ENCODE data around the gene BRMS1. TPM values are rescaled to one million over a fixed set of nuclear protein-coding genes. Genes with fewer than 3 reads are reported as not detected.

The BRMS1 gene
- polyA plus RNA-seq, 1 donor (not counting 4 experiments of a cell fraction or from before 2014, with no cell fraction given), result 61.4 TPM

DNA sequence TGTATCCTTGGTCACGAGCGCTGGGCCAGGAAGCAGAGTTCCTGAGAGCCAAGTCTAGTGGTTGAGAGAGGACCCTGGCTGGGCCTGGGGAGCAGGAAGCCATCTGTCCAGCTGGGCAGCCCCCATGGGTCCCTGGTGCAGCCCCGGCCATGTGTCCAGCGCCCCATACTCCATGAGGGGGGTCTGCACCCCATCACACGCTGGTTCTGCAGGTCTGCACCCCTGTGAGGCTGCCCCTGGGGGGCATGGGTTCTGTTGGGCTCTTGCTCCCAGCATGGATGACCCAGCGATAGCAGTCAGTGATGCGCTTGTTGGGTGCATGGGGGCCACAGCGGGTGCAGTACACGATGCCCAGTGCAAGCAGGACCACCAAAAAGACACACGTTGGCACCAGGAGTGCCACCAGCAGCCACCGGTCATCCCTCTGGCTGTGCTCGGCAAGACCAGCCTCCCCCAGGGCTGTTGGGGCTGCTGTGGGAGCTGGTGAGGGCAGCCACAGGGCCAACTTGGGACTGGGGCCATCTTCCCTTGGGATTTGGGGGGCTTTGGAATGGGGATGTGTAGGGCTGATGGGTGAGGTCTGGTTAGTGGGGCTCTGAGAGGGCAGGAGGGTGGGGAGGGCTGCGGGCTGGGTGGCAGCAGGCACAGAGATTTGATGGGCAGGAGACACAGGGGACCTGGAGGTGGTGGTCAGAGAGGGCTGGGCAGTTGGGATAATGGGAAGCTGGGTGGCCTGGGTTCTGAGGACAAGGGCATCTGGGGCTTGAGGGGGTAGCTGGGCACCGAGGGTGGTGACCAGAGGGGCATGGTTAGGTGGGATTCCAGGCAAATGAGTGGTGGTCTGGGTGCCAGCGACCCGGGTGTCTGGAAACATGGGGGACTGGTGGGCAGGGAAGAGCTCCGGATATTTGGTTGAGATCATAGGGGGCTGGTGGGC is 30.1 kb downstream of the BRMS1 start:
- no peaks in the 10 kb centered on the region for H3K9me1 ChIP-seq (ENCODE audit: control insufficient read depth, extremely low read depth, insufficient read depth, low read length)
- no peaks in the 10 kb centered on the region for H3K9me3 ChIP-seq (ENCODE audit: control insufficient read depth, low read depth, low read length)
- H2AFZ ChIP-seq (ENCODE audit: control insufficient read depth, low read length), result no peak overlapping the region
- FAIRE-seq (no peak), DNase-seq (ENCODE audit: low read depth, low spot score) (no peak)
- no peaks in the 10 kb centered on the region for H3K36me3 ChIP-seq (ENCODE audit: control insufficient read depth in 2 of 2, extremely low read depth in 1 of 2, insufficient read depth in 2 of 2, low read length in 2 of 2)
- TF ChIP-seq EZH2 (IDR thresholded peaks at IDR 0.05; ENCODE audit: low read length), result no peak
- TF ChIP-seq, protein P1, sequence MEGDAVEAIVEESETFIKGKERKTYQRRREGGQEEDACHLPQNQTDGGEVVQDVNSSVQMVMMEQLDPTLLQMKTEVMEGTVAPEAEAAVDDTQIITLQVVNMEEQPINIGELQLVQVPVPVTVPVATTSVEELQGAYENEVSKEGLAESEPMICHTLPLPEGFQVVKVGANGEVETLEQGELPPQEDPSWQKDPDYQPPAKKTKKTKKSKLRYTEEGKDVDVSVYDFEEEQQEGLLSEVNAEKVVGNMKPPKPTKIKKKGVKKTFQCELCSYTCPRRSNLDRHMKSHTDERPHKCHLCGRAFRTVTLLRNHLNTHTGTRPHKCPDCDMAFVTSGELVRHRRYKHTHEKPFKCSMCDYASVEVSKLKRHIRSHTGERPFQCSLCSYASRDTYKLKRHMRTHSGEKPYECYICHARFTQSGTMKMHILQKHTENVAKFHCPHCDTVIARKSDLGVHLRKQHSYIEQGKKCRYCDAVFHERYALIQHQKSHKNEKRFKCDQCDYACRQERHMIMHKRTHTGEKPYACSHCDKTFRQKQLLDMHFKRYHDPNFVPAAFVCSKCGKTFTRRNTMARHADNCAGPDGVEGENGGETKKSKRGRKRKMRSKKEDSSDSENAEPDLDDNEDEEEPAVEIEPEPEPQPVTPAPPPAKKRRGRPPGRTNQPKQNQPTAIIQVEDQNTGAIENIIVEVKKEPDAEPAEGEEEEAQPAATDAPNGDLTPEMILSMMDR (optimal IDR thresholded peaks at IDR 0.05 in 1 of 3, IDR thresholded peaks at IDR 0.05 in 1 of 3, conservative IDR thresholded peaks at IDR 0.05 in 1 of 3; ENCODE audit: extremely low read depth in 1 of 3, insufficient read depth in 2 of 3, low read length in 3 of 3), result no peak
- no peak overlapping the region for H3K4me3 ChIP-seq (ENCODE audit: control insufficient read depth in 2 of 3, extremely low read depth in 1 of 3, insufficient read depth in 2 of 3, low read depth in 1 of 3, low read length in 3 of 3)
- H3K4me1 ChIP-seq (ENCODE audit: control insufficient read depth, extremely low read depth, insufficient read depth, low read length), result peaks cover 16% of the 10 kb centered on the region
- peaks cover 13% of the 10 kb centered on the region for H3K27me3 ChIP-seq (ENCODE audit: control insufficient read depth, extremely low read depth, insufficient read depth, low read length)
- no peaks in the 10 kb centered on the region for H4K20me1 ChIP-seq (ENCODE audit: control insufficient read depth, extremely low read depth, insufficient read depth, low read length)
- H3K27ac ChIP-seq (ENCODE audit: control insufficient read depth, insufficient read depth, low read length), result no peak overlapping the region
- no peak overlapping the region for H3K4me2 ChIP-seq (ENCODE audit: control insufficient read depth, extremely low read depth, insufficient read depth, low read depth, low read length)
- dilution Hi-C loops (cut with MboI; ENCODE audit: extremely low pct_ligation_motif_present, low sequenced_read_pairs), result no loop called here
- no peak overlapping the region for H3K9ac ChIP-seq (ENCODE audit: control insufficient read depth, extremely low read depth, insufficient read depth, low read length)
- H3K79me2 ChIP-seq (ENCODE audit: control insufficient read depth, insufficient read depth, low read length), result no peaks in the 10 kb centered on the region

DNA sequence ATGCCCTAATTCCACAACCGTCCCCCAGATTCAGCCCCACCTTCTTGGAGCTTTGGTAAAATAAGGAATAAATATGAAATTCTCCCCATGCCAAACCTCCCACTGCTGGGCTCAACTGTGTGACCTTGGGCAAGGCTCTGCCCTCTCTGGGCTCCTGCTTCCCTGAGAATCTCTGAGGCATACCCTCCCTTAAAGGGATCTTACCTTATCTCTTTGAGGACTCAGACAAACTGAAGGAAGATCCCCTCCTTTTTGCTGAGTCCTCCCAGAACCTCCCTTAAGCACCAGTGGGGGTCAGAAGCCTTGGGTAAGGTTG is 30.8 kb downstream of the BRMS1 start:
- DNase-seq (ENCODE audit: low read depth, low spot score), result no peak
- Histone ChIP-seq H3K4me2 (ENCODE audit: control insufficient read depth, extremely low read depth, insufficient read depth, low read depth, low read length) (no peak overlapping the region), H3K9me1 (ENCODE audit: control insufficient read depth, extremely low read depth, insufficient read depth, low read length) (no peaks in the 10 kb centered on the region), H3K4me1 (ENCODE audit: control insufficient read depth, extremely low read depth, insufficient read depth, low read length) (peaks cover 16% of the 10 kb centered on the region), H3K27ac (ENCODE audit: control insufficient read depth, insufficient read depth, low read length) (no peak overlapping the region), H3K79me2 (ENCODE audit: control insufficient read depth, insufficient read depth, low read length) (no peaks in the 10 kb centered on the region), H2AFZ (ENCODE audit: control insufficient read depth, low read length) (no peak overlapping the region), H4K20me1 (ENCODE audit: control insufficient read depth, extremely low read depth, insufficient read depth, low read length) (no peaks in the 10 kb centered on the region), H3K9me3 (ENCODE audit: control insufficient read depth, low read depth, low read length) (no peaks in the 10 kb centered on the region), H3K36me3 (ENCODE audit: control insufficient read depth in 2 of 2, extremely low read depth in 1 of 2, insufficient read depth in 2 of 2, low read length in 2 of 2) (no peaks in the 10 kb centered on the region), H3K27me3 (ENCODE audit: control insufficient read depth, extremely low read depth, insufficient read depth, low read length) (peaks cover 16% of the 10 kb centered on the region), H3K9ac (ENCODE audit: control insufficient read depth, extremely low read depth, insufficient read depth, low read length) (no peak overlapping the region), H3K4me3 (ENCODE audit: control insufficient read depth in 2 of 3, extremely low read depth in 1 of 3, insufficient read depth in 2 of 3, low read depth in 1 of 3, low read length in 3 of 3) (no peak overlapping the region)
- no peak for FAIRE-seq
- dilution Hi-C loops (cut with MboI; ENCODE audit: extremely low pct_ligation_motif_present, low sequenced_read_pairs), result no loop called here
- TF ChIP-seq EZH2 (IDR thresholded peaks at IDR 0.05; ENCODE audit: low read length), result no peak
- TF ChIP-seq, protein P1 (optimal IDR thresholded peaks at IDR 0.05 in 1 of 3, IDR thresholded peaks at IDR 0.05 in 1 of 3, conservative IDR thresholded peaks at IDR 0.05 in 1 of 3; ENCODE audit: extremely low read depth in 1 of 3, insufficient read depth in 2 of 3, low read length in 3 of 3), result no peak
